NCI-H2227 treated with DMSO at 0.1 percent for 48 hours (cell line): Measurements from ENCODE around the gene TASP1.
"Not testable (repeated sequence)": the region's sequence is repeated elsewhere in the genome, so short reads cannot be mapped to it uniquely, and the experiment has no call there.

Source experiments
- DNase-seq: peaks from one replicate; lab custom pipeline; 2025; lab: John Stamatoyannopoulos, UW

The TASP1 gene

GRCh38 chr20:13638496-13639149 is at the start of gene TASP1:
TSS of gene TASP1 (minus strand) at chr20:13638932. CDS start at chr20:13630078, 8,854 bp downstream.
- DNase-seq: peak; percentile 95

GRCh38 chr20:13687815-13688214 is 49.1 kb upstream of the TASP1 start:
- DNase-seq: no peak

- no peak for DNase-seq
Observed at GRCh38 chr20:13685623-13686022, 46.9 kb upstream of the TASP1 start.

- DNase-seq: no peak
Observed at GRCh38 chr20:13684566-13685222, 46.0 kb upstream of the TASP1 start.

GRCh38 chr20:13683833-13684232 is 45.1 kb upstream of the TASP1 start:
- DNase-seq: no peak

- DNase-seq: no peak
Observed at GRCh38 chr20:13681248-13682125, 42.8 kb upstream of the TASP1 start.

GRCh38 chr20:13678944-13679343 is 40.2 kb upstream of the TASP1 start:
- DNase-seq: no peak

- no peak for DNase-seq
Observed at GRCh38 chr20:13677241-13677640, 38.5 kb upstream of the TASP1 start.

GRCh38 chr20:13676682-13677081 is 38.0 kb upstream of the TASP1 start:
- DNase-seq: no peak

GRCh38 chr20:13672690-13673089 is 34.0 kb upstream of the TASP1 start:
- no peak for DNase-seq

GRCh38 chr20:13671916-13672378 is 33.2 kb upstream of the TASP1 start:
- no peak for DNase-seq

GRCh38 chr20:13671512-13671911 is 32.8 kb upstream of the TASP1 start:
- no peak for DNase-seq

- DNase-seq: no peak
Observed at GRCh38 chr20:13670160-13670559, 31.4 kb upstream of the TASP1 start.

GRCh38 chr20:13665709-13666395 is 27.1 kb upstream of the TASP1 start:
- DNase-seq: no peak

GRCh38 chr20:13661070-13661685 is 22.4 kb upstream of the TASP1 start:
- DNase-seq: no peak

GRCh38 chr20:13659288-13659687 is 20.6 kb upstream of the TASP1 start:
- no peak for DNase-seq

GRCh38 chr20:13658060-13658459 is 19.3 kb upstream of the TASP1 start:
- DNase-seq: not testable (repeated sequence)

- no peak for DNase-seq
Observed at GRCh38 chr20:13656721-13657368, 18.1 kb upstream of the TASP1 start.

- DNase-seq: no peak
Observed at GRCh38 chr20:13654463-13655023, 15.8 kb upstream of the TASP1 start.

- no peak for DNase-seq
Observed at GRCh38 chr20:13650474-13650873, 11.7 kb upstream of the TASP1 start.
